Measurements from ENCODE around the gene BPIFB6.

Gene BPIFB6, protein sequence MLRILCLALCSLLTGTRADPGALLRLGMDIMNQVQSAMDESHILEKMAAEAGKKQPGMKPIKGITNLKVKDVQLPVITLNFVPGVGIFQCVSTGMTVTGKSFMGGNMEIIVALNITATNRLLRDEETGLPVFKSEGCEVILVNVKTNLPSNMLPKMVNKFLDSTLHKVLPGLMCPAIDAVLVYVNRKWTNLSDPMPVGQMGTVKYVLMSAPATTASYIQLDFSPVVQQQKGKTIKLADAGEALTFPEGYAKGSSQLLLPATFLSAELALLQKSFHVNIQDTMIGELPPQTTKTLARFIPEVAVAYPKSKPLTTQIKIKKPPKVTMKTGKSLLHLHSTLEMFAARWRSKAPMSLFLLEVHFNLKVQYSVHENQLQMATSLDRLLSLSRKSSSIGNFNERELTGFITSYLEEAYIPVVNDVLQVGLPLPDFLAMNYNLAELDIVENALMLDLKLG

DNA sequence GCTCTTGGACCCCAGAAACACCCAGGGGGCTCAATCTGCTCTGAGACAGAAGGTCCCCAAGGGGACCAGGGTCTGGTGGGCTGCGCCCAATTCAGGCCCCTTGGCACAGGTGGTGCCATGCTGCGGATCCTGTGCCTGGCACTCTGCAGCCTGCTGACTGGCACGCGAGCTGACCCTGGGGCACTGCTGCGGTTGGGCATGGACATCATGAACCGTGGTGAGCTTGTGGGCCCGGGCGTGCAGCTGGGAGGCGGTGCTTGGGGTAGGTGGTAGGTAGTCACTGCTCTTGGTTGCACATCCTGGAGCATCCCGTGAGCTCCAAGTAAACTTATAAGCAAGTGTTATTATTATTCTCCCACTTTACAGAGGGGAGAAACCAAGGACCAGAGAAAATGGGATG, at the start of gene BPIFB6:
Gene BPIFB6 (plus strand): TSS at position 118 of the 400 bp plus-strand sequence. CDS start 0 bp downstream, at position 118.
- no peak for DNase-seq

DNA sequence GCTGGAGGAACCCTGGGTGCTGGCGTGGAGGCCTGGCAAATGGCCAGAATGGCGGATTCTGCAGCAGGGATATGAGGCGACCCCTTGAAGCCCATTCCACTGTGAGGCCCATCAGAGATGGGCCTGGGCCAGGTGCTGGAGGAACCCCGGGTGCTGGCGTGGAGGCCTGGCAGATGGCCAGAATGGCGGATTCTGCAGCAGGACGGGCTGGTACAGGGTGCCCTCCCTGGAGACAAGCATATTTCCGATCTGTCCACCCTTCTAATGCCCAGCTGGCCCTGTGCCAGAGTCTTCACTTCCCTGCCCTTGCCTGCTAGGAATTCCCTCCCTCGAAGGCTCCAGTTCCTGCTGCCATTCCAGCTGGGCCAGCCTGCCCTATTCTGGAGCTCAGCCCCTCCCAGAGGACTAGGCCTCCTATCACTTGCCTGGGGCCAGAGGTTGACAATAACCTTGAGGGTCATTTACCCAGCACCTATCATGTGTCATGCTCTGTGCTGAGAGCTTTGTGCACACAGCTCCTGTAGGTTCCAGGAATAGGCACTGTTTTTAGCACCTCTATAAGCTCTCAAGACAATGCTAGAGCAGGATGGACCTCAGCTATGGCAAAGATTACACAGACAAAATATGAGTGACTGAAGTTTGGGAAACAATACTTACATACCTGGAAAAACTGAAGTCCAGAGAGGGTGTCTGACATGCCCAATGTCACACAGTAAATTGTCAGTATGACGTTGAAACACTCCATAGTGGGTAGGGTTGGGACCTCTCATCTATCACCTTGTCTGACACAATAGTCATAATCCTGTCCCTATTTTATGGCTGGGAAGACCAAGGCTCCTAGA, 48.6 kb upstream of the BPIFB6 start:
- DNase-seq = peak; percentile 29

DNA sequence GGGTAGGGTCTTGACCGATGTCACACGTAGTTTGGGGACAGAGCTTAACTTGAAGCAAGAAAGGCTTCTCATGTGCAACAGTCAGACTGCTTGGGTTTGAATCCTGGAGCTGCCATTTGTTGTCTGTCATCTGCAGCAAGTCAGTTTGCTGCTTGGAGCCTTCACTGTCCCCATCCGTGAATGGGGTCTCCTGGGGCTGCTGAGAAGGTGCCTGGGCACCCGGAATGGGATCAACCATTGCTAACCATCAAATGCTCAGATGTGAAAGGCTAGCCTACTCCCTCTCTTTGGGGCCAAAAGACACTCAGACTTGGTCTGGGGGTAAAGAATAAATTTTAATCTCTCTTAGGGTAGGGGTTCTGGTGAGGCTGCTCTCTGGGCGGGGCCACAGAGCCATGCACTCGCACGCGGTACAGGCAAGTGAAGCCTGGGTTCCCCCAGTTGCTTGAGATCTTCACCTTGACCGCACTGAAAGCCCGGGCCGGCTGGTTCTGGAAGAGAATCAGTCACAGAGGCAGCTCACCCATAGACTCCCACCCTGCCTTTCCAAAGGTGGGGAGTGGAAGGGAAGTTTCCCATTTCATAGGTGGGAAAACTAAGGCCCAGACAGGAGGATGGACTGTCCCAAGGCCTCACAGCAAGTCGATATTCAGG, 47.9 kb upstream of the BPIFB6 start:
- no peak for DNase-seq

DNA sequence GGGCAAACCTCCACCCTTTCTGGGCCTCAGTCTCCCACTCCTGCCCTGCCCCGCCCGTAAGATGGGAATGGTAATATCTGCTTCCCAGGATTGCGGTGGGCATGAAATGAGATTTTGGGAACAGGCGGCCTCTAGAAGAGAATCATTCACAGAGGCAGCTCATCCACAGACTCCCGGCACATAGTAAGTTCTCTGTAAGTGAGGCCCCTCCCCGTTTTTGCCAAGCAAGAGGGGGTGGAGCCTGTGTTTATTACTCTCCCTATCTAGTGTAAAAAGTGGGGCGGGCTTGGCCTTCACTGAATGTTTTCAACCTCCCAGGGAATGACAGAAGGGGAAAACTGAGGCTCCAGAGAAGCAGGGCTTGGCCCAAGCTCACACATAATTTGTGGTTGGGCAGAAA, 47.3 kb upstream of the BPIFB6 start:
- DNase-seq = no peak

DNA sequence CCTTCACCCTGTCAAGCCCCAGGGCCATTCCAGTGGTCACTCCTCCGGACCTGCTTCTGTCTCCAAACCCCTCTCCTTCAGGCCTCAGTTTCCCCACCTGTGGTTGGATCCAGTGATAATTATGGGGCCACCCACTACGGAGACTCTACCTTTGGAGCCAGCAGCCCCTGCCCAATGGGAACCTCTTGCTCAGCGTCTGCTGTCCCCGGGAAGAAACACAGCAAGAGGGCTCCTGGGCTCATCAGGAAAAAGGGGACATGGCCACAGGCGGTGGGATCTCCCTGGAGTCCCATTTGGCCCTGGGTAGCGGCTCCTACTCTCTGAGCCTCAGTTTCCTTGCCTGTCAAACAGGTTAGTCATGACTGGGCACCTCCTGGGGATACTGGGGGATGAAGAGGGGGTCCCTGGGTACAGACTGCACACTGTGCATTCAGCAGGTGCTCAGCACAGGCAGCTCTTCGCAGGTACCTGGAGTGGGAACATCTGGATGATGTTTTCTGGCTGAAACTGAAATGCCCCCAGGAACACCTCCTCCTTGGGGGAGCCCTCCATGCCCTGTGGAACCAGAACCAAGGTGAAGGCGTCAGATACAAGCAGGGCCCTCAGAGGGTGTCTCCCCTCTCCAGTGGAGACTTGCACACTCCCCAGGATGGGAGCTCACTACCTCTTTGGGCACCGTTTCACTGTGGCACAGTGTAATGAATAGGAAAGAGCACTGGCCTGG, 46.7 kb upstream of the BPIFB6 start:
- no peak for DNase-seq

DNA sequence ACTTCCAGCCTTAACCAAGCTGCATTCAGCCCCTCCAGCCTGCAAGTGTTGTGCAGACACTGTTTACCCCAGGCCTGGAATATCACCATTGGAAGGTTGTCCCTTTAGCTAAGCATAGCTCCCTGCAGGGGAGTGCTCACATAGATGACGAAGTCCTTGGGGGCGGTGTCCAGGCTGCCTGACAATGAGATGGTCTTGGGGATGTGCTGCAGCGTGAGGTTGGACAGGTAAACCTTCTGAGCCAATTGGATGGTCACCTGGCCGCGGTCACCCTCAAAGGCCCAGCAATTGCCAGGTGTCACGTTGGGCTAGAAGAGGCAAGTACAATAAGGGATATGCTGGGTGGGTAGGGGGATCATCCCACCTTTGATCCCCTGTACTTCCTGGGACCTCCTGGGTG, 45.9 kb upstream of the BPIFB6 start:
- no peak for DNase-seq

DNA sequence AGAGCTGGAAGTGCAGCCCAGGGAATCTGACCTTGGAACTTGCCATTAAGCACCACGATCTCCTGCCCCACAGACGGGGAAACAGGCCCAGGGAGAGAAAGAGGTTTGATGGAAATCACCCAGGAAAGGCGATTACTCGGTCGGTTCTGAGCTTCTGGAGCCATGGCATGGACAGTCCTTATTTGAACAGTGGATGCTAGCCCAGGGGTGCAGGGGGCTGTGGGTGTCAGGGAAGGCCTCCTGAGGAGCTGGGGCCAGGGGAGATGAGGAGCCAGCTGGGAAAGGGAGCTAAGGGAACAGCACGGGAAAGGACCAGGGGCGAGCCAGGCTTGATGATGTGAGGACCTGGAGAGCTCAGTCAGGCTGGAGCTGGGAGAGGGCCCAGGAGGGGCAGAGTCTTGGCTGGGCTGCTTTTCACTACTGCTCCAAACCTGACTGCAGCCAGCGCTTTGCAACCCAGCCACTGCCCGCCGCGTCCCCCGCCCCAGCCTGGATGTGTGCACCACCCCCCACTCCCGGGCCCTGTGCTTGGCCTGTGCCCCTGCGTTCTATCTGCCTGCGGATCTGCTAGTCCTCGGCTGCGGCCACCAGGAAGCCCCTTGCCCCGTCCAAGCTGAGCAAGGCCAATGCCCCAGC, 45.0 kb upstream of the BPIFB6 start:
- no peak for DNase-seq

DNA sequence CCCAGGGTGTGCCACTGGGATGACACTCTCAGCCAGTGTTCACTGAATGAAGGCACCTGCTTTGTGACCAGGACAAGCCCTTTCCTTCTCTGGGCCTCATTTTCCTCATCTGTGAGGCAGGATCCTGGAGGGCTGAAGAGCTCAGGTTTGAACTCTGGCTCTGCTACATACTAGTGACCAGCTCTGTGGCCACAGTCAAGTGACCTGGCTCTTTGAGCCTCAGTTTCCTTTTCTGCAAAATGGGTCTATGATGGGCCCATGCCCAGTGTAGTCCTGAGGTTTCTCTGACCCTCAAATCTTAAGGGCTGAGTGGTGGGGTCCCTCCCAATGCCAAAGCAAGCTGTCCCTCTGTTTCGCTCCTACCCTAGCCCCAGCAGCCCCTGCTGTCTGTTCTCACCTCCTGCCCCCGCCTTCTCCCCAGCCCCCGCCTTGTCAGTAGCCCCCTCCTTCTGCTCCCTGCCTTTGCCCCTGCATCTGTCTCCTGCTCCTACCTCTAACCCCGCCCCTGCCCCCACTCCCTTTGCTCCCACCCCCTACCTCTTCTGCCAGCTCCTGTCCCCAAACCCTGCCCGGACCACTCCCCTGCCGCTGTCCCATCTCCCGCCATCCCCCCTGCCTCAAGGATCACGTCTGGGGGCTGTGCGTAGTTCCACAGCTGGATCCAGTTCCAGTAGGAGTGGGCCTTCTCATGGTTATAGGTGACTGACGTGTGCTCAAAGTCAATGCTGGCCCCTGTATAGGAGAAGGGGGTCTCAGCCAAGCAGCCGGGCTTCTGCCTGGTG, 44.2 kb upstream of the BPIFB6 start:
- no peak for DNase-seq

DNA sequence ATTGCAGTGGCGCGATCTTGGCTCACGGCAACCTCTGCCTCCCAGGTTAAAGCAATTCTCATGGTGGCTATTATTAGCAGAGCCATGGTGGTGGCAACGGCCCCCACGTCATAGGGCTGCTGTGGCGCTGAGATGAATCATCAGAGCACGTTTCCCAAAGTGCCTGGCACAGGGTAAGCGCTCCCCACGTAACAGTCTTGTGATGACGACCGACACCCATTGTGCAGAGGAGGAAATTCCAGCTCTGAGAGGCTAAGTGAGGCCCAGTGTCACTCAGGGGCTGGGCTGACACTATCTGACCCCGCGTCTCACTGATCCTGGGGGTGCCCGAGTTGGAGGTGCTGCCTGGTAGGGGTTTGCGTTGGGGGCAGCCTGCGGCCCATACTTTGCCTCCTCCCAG, 43.4 kb upstream of the BPIFB6 start:
- no peak for DNase-seq

DNA sequence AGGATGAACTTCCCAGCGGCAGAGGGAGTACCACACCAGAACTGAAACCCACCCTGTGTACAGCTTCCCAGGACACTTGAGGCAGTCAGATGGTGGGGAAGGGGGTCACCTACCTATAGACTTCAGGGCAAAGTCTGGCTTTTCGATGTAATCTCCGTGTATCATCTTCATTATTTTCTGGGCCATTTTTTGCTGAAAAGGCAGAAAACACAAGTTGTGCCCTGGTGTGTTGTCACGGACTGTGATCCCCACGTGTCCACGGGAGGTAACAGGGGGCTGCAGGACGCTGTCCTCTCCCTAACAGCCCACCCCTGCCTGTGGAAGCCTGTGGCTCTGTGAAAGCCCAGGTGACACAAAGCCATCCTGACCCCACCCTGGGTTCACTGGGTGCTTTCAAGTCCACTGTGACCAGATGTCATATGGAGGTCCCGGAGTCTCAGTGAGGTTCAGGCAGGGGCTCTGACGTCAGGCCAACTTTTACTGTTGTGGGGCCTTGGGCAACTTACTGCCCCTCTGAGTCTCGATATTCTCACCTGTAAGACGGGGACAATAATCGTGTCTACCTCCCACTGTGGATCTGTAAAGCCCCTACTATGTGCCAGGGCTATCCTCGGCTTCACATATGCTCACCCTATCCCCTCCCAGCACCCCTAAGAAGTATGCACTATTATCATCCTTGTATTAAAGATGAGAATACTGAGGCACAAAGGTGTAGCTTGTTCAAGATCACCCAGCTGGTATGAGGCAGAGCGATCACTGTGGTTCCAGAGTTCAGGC, 41.8 kb upstream of the BPIFB6 start:
- no peak for DNase-seq

DNA sequence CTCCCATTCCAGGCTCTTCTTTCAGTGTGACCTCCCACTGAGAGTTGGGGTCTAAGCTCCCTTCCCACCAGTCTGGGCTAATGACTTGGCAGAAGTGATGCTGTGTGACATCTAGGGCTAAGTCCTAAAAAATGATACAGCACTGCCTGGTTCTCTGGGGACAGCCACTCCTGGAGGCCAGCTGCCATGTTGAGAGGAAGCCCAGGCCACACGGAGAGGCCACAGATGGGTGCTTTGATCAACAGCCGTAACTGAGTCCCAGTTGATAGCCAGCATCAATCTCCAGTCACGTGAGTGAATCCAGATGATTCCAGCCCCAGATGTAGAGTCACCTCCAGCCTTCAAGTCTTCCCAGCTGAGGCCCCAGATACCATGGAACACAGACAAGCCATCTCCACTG, 41.0 kb upstream of the BPIFB6 start:
- no peak for DNase-seq

DNA sequence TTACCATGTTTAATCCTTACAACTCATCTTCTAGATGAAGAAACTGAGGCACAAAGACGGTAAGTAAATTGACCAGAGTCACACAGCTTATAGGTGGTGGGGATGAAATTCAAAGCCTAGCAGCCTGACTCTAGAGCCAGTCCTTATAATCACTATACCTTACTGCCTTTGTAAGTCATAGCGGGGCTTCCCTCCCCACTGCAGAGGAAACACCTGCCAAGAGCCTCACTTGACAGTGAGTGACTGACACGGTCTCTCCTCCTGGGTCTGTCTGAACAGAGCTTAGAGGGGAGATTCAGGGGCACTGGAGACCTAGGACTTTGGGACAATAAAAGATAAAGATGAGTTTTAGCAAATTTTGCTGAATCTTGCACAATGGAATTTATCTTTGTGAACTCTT, 40.1 kb upstream of the BPIFB6 start:
- DNase-seq = no peak

DNA sequence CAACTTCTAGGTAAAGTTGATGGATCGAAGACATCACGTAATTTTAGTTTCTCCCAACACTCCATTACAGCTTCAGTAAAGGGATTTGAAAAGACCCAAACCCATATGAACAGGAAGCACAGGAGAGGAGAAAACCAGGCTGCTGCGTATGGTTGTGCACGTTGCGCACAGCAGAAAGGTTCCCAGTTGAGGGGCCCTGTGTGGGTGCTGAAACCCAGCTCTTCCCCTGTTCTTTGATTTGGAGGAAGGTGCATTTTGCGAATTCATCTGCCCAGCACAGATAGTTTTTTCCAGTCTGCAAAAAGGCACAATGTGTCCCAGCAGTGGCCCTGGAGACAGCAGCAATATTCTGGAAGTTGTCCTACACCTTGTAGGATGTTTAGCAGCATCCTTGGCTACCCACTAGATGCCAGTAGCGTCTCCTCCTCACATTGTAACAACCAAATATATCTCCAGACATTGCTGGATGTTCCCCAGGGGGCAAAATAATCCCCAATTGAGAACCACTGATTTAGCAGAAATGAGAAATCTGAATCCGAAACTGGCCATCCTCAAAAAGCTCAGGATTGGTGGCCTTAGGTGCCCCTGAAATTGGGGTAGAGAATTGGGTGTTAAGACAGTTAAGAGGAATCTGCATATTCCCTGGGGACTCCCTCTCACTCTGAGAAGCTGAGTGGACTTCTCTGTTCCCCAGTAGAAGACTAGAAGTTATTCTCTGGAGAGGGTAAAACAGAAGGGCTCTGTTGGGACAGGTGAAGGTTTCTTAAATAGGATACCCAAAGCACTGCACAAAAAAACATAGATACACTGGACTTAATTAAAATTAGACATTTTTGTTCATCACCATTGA, 39.4 kb upstream of the BPIFB6 start:
- no peak for DNase-seq

DNA sequence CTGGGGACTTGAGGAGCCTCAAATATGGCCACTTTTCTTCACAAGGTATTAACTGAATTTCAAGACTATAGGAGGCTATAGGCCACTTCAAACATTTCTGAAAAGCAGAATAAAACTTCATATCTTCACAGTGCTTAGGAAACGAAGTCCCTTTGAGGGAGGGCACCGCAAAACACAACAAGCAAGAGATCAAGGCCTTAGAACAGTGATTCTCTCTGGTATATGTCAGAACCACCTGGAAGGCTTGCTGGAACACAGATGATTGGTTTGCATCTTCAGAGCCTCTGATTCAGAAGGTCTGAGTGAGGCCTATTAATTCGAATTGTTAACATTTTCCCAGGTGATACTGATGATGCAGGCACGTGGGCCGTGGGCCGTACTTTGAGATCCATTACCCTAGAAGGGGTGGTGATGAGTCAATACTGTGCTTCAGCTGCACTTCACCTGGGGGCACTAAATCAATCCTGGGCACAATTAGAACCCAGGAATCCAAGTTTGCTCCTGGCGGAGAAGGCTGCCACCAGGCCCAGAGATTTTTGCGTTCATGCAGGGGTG, 37.9 kb upstream of the BPIFB6 start:
- DNase-seq = no peak

DNA sequence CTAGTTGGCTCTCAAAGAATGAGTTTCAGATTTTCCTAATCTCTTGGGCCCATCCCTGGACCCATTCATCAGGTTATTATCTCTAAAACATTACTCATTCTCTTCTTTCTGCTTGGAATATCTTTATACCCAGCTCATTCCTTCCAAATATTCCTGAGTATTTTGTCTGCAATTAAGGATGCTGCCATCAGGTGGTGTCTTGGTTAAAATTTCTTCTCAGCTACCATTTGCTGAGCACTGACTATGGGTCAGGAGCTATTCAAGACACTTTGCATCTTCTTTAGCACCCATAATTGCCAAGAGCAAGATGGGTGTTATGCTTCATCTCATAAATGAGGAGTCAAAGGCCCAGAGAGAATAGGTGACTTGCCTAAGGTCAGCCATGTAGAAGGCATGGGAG, 35.6 kb upstream of the BPIFB6 start:
- DNase-seq = no peak

DNA sequence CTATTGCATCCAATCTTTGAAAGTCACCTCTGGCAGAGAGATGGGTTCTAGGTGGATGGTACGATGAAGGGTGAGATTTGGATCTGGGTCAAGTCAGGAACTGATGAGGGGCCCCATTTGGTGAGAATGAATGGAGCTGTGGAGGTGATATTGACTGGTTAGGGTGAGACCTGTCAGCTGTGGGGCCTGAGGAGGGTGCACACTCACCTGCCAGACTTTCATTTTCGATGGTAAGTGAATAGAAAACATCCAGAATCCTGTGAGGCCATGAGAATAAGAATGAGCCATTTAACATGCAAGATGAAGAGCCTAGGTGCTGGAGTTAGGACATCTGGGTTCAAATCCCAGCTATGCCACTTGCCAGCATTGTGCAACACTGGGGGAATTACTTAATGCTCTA, 34.0 kb upstream of the BPIFB6 start:
- no peak for DNase-seq

DNA sequence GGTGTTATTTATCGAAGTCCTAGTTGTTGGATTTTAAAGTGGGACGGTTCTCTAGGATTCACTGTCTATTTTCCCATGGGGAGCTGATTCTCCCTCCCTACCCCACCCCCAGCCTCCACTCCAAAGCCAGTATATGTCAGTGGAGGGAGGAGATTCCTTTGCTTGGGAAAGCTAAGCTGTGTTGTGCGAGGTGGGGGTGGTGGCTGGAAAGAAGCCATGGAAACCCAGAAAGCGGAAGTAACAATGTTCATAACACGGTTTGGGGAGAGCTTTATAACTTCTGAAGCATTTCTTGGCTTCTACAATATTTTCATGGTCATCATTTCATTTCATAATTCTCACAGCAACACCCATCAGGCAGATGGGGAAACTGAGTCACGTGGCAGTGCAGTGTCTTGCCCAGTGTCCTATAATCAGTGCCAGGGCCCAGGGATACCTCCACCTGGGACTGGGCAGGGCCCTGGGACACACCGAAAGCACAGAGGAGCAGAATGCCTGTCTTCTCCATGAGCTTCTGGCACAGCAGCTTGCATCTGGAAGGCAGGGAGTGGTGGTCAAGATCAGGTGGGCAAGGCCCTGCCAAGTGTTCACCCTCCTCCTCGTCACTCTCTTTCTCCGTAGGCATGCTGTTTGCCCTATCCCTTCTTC, 31.7 kb upstream of the BPIFB6 start:
- DNase-seq = no peak

DNA sequence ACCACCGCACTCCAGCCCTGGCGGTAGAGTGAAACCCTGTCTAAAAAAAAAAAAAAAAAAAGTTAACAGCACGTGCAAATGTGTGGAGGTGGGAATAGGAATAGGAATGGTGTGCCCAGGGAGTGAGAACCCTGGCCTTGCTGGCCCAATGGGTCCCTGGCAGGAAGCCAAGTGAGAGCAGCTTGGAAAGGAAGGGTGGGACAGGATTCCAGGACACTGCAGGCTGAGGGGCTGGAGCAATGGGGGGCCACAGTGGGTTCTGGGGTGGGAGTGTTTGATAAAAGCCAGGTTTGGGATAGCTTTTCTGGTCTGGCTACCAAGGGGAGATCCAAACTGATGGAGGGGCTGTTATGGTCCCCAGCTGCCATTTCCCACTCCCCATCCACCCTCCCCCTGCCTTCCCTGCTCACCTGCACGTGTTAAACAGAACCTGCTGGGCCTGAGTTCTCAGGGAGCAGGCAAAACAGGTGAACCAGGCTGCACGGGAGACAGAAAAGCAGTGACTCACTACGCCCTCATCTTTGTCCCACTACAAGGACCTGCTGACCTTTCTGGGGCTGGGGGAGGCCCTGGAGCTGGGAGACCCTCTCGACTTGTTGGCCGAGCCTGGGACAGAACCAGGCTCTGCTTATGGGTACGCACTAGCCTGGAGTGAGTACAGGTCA, 30.5 kb upstream of the BPIFB6 start:
- no peak for DNase-seq

Data from NCI-H1105 (cell line).